A549 (cell line): ENCODE measurements around the gene GRAMD1A.

Source experiments
- EP300 ChIP-seq, 2 experiments: fragments of >200 bp; sonication (Bioruptor Twin); formaldehyde crosslinking; IDR thresholded peaks; 2 replicates in 1 of 2; 3 replicates in 1 of 2; pipeline ENCODE4 v1.6.1; 2016 to 2017
- GATA3 ChIP-seq: IDR thresholded peaks from 2 replicates; pipeline ENCODE4 v1.6.1; 2012; ENCODE audit warnings: borderline replicate concordance
- HDAC2 ChIP-seq: fragments of 200-600 bp; sonication (generic); IDR thresholded peaks from 2 replicates; pipeline ENCODE4 v1.6.1; 2016
- MAX ChIP-seq: IDR thresholded peaks from 2 replicates; pipeline ENCODE4 v1.6.1; 2012
- ZC3H11A ChIP-seq: fragments of 450-650 bp; IDR thresholded peaks from 2 replicates; pipeline ENCODE4 v1.6.1; 2014; ENCODE audit warnings: antibody characterized with exemption, mild to moderate bottlenecking
- TF ChIP-seq, protein P1 (sequence below): fragments of >200 bp; sonication (Bioruptor Twin); formaldehyde crosslinking; IDR thresholded peaks from 3 replicates; pipeline ENCODE4 v1.5.1; 2016
- TF ChIP-seq, protein P2 (sequence below): fragments of 250-450 bp; sonication (Bioruptor Pico); IDR thresholded peaks from 2 replicates; pipeline ENCODE4 v1.5.0; 2021; ENCODE audit warnings: mild to moderate bottlenecking, moderate library complexity, borderline replicate concordance

GRCh38 chr19:35023428-35023827 lies 23.3 kb downstream of the GRAMD1A start:
- TF ChIP-seq, protein P1, sequence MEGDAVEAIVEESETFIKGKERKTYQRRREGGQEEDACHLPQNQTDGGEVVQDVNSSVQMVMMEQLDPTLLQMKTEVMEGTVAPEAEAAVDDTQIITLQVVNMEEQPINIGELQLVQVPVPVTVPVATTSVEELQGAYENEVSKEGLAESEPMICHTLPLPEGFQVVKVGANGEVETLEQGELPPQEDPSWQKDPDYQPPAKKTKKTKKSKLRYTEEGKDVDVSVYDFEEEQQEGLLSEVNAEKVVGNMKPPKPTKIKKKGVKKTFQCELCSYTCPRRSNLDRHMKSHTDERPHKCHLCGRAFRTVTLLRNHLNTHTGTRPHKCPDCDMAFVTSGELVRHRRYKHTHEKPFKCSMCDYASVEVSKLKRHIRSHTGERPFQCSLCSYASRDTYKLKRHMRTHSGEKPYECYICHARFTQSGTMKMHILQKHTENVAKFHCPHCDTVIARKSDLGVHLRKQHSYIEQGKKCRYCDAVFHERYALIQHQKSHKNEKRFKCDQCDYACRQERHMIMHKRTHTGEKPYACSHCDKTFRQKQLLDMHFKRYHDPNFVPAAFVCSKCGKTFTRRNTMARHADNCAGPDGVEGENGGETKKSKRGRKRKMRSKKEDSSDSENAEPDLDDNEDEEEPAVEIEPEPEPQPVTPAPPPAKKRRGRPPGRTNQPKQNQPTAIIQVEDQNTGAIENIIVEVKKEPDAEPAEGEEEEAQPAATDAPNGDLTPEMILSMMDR: no peak
- TF ChIP-seq GATA3 (no peak), ZC3H11A (no peak), HDAC2 (no peak), MAX (no peak), EP300 (IDR thresholded peaks at IDR 0.05) (no peak)
- TF ChIP-seq, protein P2, sequence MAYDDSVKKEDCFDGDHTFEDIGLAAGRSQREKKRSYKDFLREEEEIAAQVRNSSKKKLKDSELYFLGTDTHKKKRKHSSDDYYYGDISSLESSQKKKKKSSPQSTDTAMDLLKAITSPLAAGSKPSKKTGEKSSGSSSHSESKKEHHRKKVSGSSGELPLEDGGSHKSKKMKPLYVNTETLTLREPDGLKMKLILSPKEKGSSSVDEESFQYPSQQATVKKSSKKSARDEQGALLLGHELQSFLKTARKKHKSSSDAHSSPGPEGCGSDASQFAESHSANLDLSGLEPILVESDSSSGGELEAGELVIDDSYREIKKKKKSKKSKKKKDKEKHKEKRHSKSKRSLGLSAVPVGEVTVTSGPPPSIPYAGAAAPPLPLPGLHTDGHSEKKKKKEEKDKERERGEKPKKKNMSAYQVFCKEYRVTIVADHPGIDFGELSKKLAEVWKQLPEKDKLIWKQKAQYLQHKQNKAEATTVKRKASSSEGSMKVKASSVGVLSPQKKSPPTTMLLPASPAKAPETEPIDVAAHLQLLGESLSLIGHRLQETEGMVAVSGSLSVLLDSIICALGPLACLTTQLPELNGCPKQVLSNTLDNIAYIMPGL (CRISPR knock-in tag): no peak
